SK-N-SH treated with all-trans-retinoic acid at 6 μM for 48 hours (cell line): Measurements from ENCODE around the gene RFESD.
A peak's percentile ranks its signal among the peaks of the same experiment; 100 is the strongest.

Experiments used
- ATAC-seq: fragments of 200-7000 bp; cut with Tn5 transposase; 3 replicates; pipeline ENCODE4 v1.9.1; 2020; ENCODE audit warnings: mild to moderate bottlenecking, moderate library complexity
- CREB5 ChIP-seq: fragments of 250-450 bp; sonication (Bioruptor Pico); IDR thresholded peaks from 2 replicates; pipeline ENCODE4 v1.5.1; 2020; ENCODE audit warnings: low read depth, mild to moderate bottlenecking, moderate library complexity
- CSRNP3 ChIP-seq: fragments of 250-450 bp; sonication (Bioruptor Pico); IDR thresholded peaks from 2 replicates; pipeline ENCODE4 v1.5.1; 2021; ENCODE audit warnings: mild to moderate bottlenecking, moderate library complexity
- PATZ1 ChIP-seq: fragments of 250-450 bp; sonication (Bioruptor Pico); IDR thresholded peaks from 2 replicates; pipeline ENCODE4 v1.8.0; 2020; ENCODE audit warnings: mild to moderate bottlenecking, moderate library complexity, borderline replicate concordance
- POU6F1 ChIP-seq: fragments of 250-450 bp; sonication (Bioruptor Pico); IDR thresholded peaks from 2 replicates; pipeline ENCODE4 v1.8.0; 2021; ENCODE audit warnings: low read depth, mild to moderate bottlenecking, moderate library complexity, borderline replicate concordance
- PPARA ChIP-seq: fragments of 250-450 bp; sonication (Bioruptor Pico); IDR thresholded peaks from 2 replicates; pipeline ENCODE4 v1.5.0; 2020; ENCODE audit warnings: mild to moderate bottlenecking, borderline replicate concordance
- RARB ChIP-seq: fragments of 250-450 bp; sonication (Bioruptor Pico); IDR thresholded peaks from 2 replicates; pipeline ENCODE4 v1.8.0; 2021; ENCODE audit warnings: mild to moderate bottlenecking, moderate library complexity
- TCF4 ChIP-seq: fragments of 250-450 bp; sonication (Bioruptor Pico); IDR thresholded peaks from 2 replicates; pipeline ENCODE4 v1.8.0; 2021; ENCODE audit warnings: mild to moderate bottlenecking, moderate library complexity, borderline replicate concordance
- TSHZ2 ChIP-seq: fragments of 250-450 bp; sonication (Bioruptor Pico); IDR thresholded peaks from 2 replicates; pipeline ENCODE4 v1.5.0; 2020; ENCODE audit warnings: mild to moderate bottlenecking, moderate library complexity
- ZC3H10 ChIP-seq: fragments of 250-450 bp; sonication (Bioruptor Pico); IDR thresholded peaks from 2 replicates; pipeline ENCODE4 v1.5.1; 2021; ENCODE audit warnings: mild to moderate bottlenecking, moderate library complexity
- ZFP3 ChIP-seq: fragments of 250-450 bp; sonication (Bioruptor Pico); IDR thresholded peaks from 2 replicates; pipeline ENCODE4 v1.5.0; 2020; ENCODE audit warnings: mild to moderate bottlenecking, moderate library complexity
- ZFP30 ChIP-seq: fragments of 450-650 bp; formaldehyde crosslinking; IDR thresholded peaks from 2 replicates; pipeline ENCODE4 v1.5.0; 2022; ENCODE audit warnings: mild to moderate bottlenecking, moderate library complexity
- ZNF565 ChIP-seq: fragments of 450-650 bp; formaldehyde crosslinking; conservative IDR thresholded peaks from 2 replicates; pipeline ENCODE4 v1.5.0; 2020; ENCODE audit warnings: low read depth, mild to moderate bottlenecking, moderate library complexity
- ZNF70 ChIP-seq: fragments of 450-650 bp; formaldehyde crosslinking; IDR thresholded peaks from 2 replicates; pipeline ENCODE4 v1.5.0; 2020; ENCODE audit warnings: mild to moderate bottlenecking, moderate library complexity
- ZNF8 ChIP-seq: fragments of 450-650 bp; formaldehyde crosslinking; IDR thresholded peaks from 2 replicates; pipeline ENCODE4 v1.5.0; 2020; ENCODE audit warnings: mild to moderate bottlenecking, moderate library complexity

The RFESD gene

GRCh38 chr5:95630394-95630917 is 16.1 kb upstream of the RFESD start:
- TF ChIP-seq ZC3H10 (no peak), RARB (CRISPR knock-in tag) (no peak), ZFP30 (no peak), ZFP3 (CRISPR knock-in tag) (no peak), CSRNP3 (CRISPR knock-in tag) (no peak), TCF4 (no peak), PATZ1 (CRISPR knock-in tag) (no peak), TSHZ2 (CRISPR knock-in tag) (no peak)
- ATAC-seq = no peak

- no peak for TF ChIP-seq PATZ1 (CRISPR knock-in tag)
- TF ChIP-seq POU6F1 (CRISPR knock-in tag) = no peak
- no peak for TF ChIP-seq ZNF565 (CRISPR knock-in tag)
- no peak for TF ChIP-seq TSHZ2 (CRISPR knock-in tag)
- TF ChIP-seq ZNF8 (CRISPR knock-in tag) = no peak
- no peak for TF ChIP-seq CREB5
- TF ChIP-seq ZNF70 (CRISPR knock-in tag) = no peak
- TF ChIP-seq ZC3H10 = no peak
- TF ChIP-seq ZFP3 (CRISPR knock-in tag) = no peak
- TF ChIP-seq PPARA = no peak
- no peak for TF ChIP-seq CSRNP3 (CRISPR knock-in tag)
- ATAC-seq = peak; percentile 68
Observed at GRCh38 chr5:95631255-95631958, 15.2 kb upstream of the RFESD start.
